ENCODE results near the gene PSG3. TPM values are rescaled to one million over a fixed set of nuclear protein-coding genes. Genes with fewer than 3 reads are reported as not detected.
"Not testable (repeated sequence)": the region's sequence is repeated elsewhere in the genome, so short reads cannot be mapped to it uniquely, and the experiment has no call there.

PSG3 gene
- total RNA-seq = not detected in 2 replicates

- H3K4me2 ChIP-seq (ENCODE audit: insufficient read depth, low read length); H4K20me1 ChIP-seq (ENCODE audit: insufficient read depth, low read length); H3K27me3 ChIP-seq (ENCODE audit: insufficient read depth, low read length); H3K27ac ChIP-seq (ENCODE audit: low read depth, low read length); H2AFZ ChIP-seq (ENCODE audit: low read length); H3K9me3 ChIP-seq (ENCODE audit: low read depth, low read length); DNase-seq (ENCODE audit: insufficient read length, low spot score, missing footprints); H3K4me3 ChIP-seq (ENCODE audit: insufficient read depth, low read length); H3K36me3 ChIP-seq (ENCODE audit: insufficient read depth, low read length); H3K79me2 ChIP-seq (ENCODE audit: insufficient read depth, low read length): not testable (repeated sequence)
- H3K4me1 ChIP-seq (ENCODE audit: insufficient read depth, low read length) = peaks cover 19% of the 10 kb centered on the region
These were observed at the start of gene PSG3 for GRCh38 chr19:42740381-42740780. Gene PSG3 (minus strand): TSS chr19:42740481. CDS start chr19:42740384, 97 bp downstream.

GRCh38 chr19:42788766-42789165 is 48.5 kb upstream of the PSG3 start:
- not testable (repeated sequence) for H4K20me1 ChIP-seq (ENCODE audit: insufficient read depth, low read length); H3K4me2 ChIP-seq (ENCODE audit: insufficient read depth, low read length); H3K79me2 ChIP-seq (ENCODE audit: insufficient read depth, low read length); H3K27me3 ChIP-seq (ENCODE audit: insufficient read depth, low read length); H3K9me3 ChIP-seq (ENCODE audit: low read depth, low read length); H2AFZ ChIP-seq (ENCODE audit: low read length); H3K36me3 ChIP-seq (ENCODE audit: insufficient read depth, low read length); DNase-seq (ENCODE audit: insufficient read length, low spot score, missing footprints); H3K27ac ChIP-seq (ENCODE audit: low read depth, low read length); H3K4me1 ChIP-seq (ENCODE audit: insufficient read depth, low read length); H3K4me3 ChIP-seq (ENCODE audit: insufficient read depth, low read length)

- not testable (repeated sequence) for H3K9me3 ChIP-seq (ENCODE audit: low read depth, low read length); H2AFZ ChIP-seq (ENCODE audit: low read length); H3K4me2 ChIP-seq (ENCODE audit: insufficient read depth, low read length); H4K20me1 ChIP-seq (ENCODE audit: insufficient read depth, low read length); H3K4me3 ChIP-seq (ENCODE audit: insufficient read depth, low read length); DNase-seq (ENCODE audit: insufficient read length, low spot score, missing footprints); H3K36me3 ChIP-seq (ENCODE audit: insufficient read depth, low read length); H3K27ac ChIP-seq (ENCODE audit: low read depth, low read length); H3K27me3 ChIP-seq (ENCODE audit: insufficient read depth, low read length); H3K4me1 ChIP-seq (ENCODE audit: insufficient read depth, low read length); H3K79me2 ChIP-seq (ENCODE audit: insufficient read depth, low read length)
These were observed 47.5 kb upstream of the PSG3 start for GRCh38 chr19:42787766-42788165.

- not testable (repeated sequence) for H3K4me3 ChIP-seq (ENCODE audit: insufficient read depth, low read length); DNase-seq (ENCODE audit: insufficient read length, low spot score, missing footprints); H3K79me2 ChIP-seq (ENCODE audit: insufficient read depth, low read length); H3K27me3 ChIP-seq (ENCODE audit: insufficient read depth, low read length); H3K4me1 ChIP-seq (ENCODE audit: insufficient read depth, low read length); H3K27ac ChIP-seq (ENCODE audit: low read depth, low read length); H4K20me1 ChIP-seq (ENCODE audit: insufficient read depth, low read length); H3K9me3 ChIP-seq (ENCODE audit: low read depth, low read length); H3K36me3 ChIP-seq (ENCODE audit: insufficient read depth, low read length)
- H3K4me2 ChIP-seq (ENCODE audit: insufficient read depth, low read length) = peak overlapping the region; percentile 68
- H2AFZ ChIP-seq (ENCODE audit: low read length) = peak overlapping the region; percentile 86
- TF ChIP-seq CTCF (IDR thresholded peaks at IDR 0.05; ENCODE audit: extremely low read depth, low read depth, low read length) = peak; percentile 80
These were observed 36.7 kb upstream of the PSG3 start for GRCh38 chr19:42776750-42777612.

- not testable (repeated sequence) for H3K4me1 ChIP-seq (ENCODE audit: insufficient read depth, low read length); H3K36me3 ChIP-seq (ENCODE audit: insufficient read depth, low read length); H3K27ac ChIP-seq (ENCODE audit: low read depth, low read length); H4K20me1 ChIP-seq (ENCODE audit: insufficient read depth, low read length); H3K27me3 ChIP-seq (ENCODE audit: insufficient read depth, low read length); DNase-seq (ENCODE audit: insufficient read length, low spot score, missing footprints); H2AFZ ChIP-seq (ENCODE audit: low read length); H3K4me2 ChIP-seq (ENCODE audit: insufficient read depth, low read length); H3K79me2 ChIP-seq (ENCODE audit: insufficient read depth, low read length); H3K9me3 ChIP-seq (ENCODE audit: low read depth, low read length); H3K4me3 ChIP-seq (ENCODE audit: insufficient read depth, low read length)
These were observed 34.4 kb upstream of the PSG3 start for GRCh38 chr19:42774510-42775158.
